Measurements from ENCODE around the gene KANK4.

Gene KANK4

GRCh38 chr1:62335656-62336055 lies 16.4 kb upstream of the KANK4 start:
- Histone ChIP-seq H3K4me1 (no peaks in the 10 kb centered on the region), H3K36me3 (no peaks in the 10 kb centered on the region), H3K9me3 (no peaks in the 10 kb centered on the region), H3K4me3 (ENCODE audit: low read depth, low read length) (no peak overlapping the region), H3K27me3 (no peaks in the 10 kb centered on the region)
- 0 out of 2 replicates have a peak, but pooled peaks have one; percentile 1 for TF ChIP-seq CTCF (IDR thresholded peaks at IDR 0.05; ENCODE audit: low read depth, low read length)
- no peak for DNase-seq

- Histone ChIP-seq H3K27me3 (no peaks in the 10 kb centered on the region), H3K9me3 (no peaks in the 10 kb centered on the region), H3K4me3 (ENCODE audit: low read depth, low read length) (no peak overlapping the region), H3K36me3 (no peaks in the 10 kb centered on the region), H3K4me1 (no peaks in the 10 kb centered on the region)
- DNase-seq = no peak
- peak; percentile 16; the same call in 1 of the 2 replicates for TF ChIP-seq CTCF (IDR thresholded peaks at IDR 0.05; ENCODE audit: low read depth, low read length)
These were observed 15.3 kb upstream of the KANK4 start for GRCh38 chr1:62334434-62334985.

- no peak for TF ChIP-seq CTCF (IDR thresholded peaks at IDR 0.05; ENCODE audit: low read depth, low read length)
- no peak for DNase-seq
These were observed 14.2 kb upstream of the KANK4 start for GRCh38 chr1:62333441-62333840.

GRCh38 chr1:62327360-62328055 lies 8.3 kb upstream of the KANK4 start:
- DNase-seq = peak; percentile 79
- TF ChIP-seq CTCF (IDR thresholded peaks at IDR 0.05; ENCODE audit: low read depth, low read length) = no peak
- Histone ChIP-seq H3K4me1 (peaks cover 10% of the 10 kb centered on the region), H3K4me3 (ENCODE audit: low read depth, low read length) (peak overlapping the region; percentile 45), H3K9me3 (no peaks in the 10 kb centered on the region), H3K27me3 (no peaks in the 10 kb centered on the region), H3K36me3 (no peaks in the 10 kb centered on the region)

More at GRCh38 chr1:62333441-62333840, 14.2 kb upstream of the KANK4 start:
- H3K9me3 ChIP-seq = no peaks in the 10 kb centered on the region
- H3K27me3 ChIP-seq = no peaks in the 10 kb centered on the region
- H3K4me3 ChIP-seq (ENCODE audit: low read depth, low read length) = no peak overlapping the region
- peaks cover under 1% of the 10 kb centered on the region; the same call in 1 of the 2 replicates for H3K4me1 ChIP-seq
- H3K36me3 ChIP-seq = no peaks in the 10 kb centered on the region

GRCh38 chr1:62325681-62326080 lies 6.4 kb upstream of the KANK4 start:
- Histone ChIP-seq H3K36me3 (no peaks in the 10 kb centered on the region), H3K27me3 (no peaks in the 10 kb centered on the region), H3K9me3 (no peaks in the 10 kb centered on the region), H3K4me1 (peaks cover 10% of the 10 kb centered on the region), H3K4me3 (ENCODE audit: low read depth, low read length) (no peak overlapping the region)
- no peak for DNase-seq
- no peak for TF ChIP-seq CTCF (IDR thresholded peaks at IDR 0.05; ENCODE audit: low read depth, low read length)

GRCh38 chr1:62325081-62325480 lies 5.8 kb upstream of the KANK4 start:
- DNase-seq = peak; percentile 54
- Histone ChIP-seq H3K9me3 (no peaks in the 10 kb centered on the region), H3K36me3 (no peaks in the 10 kb centered on the region), H3K4me1 (peaks cover 10% of the 10 kb centered on the region), H3K4me3 (ENCODE audit: low read depth, low read length) (no peak overlapping the region), H3K27me3 (no peaks in the 10 kb centered on the region)
- TF ChIP-seq CTCF (IDR thresholded peaks at IDR 0.05; ENCODE audit: low read depth, low read length) = no peak
